Glutamatergic neuron (in vitro differentiated cells): ENCODE results near the gene HMGXB3. TPM values are rescaled to one million over a fixed set of nuclear protein-coding genes. Genes with fewer than 3 reads are reported as not detected.

Source experiments
- DNase-seq: peaks from one replicate; pipeline ENCODE4 v3.0.0; 2022
- H3K27ac Mint-ChIP-seq: one replicate; pipeline ENCODE4 v1.8.0; 2020; ENCODE audit warnings: mild to moderate bottlenecking, mixed read lengths, inconsistent platforms; ENCODE audit not compliant: unreplicated experiment
- H3K27me3 Mint-ChIP-seq: one replicate; pipeline ENCODE4 v1.8.0; 2020; ENCODE audit warnings: mild to moderate bottlenecking, moderate library complexity, mixed read lengths, inconsistent platforms; ENCODE audit not compliant: unreplicated experiment
- H3K36me3 Mint-ChIP-seq: one replicate; pipeline ENCODE4 v1.8.0; 2020; ENCODE audit warnings: mild to moderate bottlenecking, mixed read lengths, inconsistent platforms; ENCODE audit not compliant: unreplicated experiment
- H3K4me1 Mint-ChIP-seq: one replicate; pipeline ENCODE4 v1.8.0; 2020; ENCODE audit warnings: mild to moderate bottlenecking, low read depth, mixed read lengths, inconsistent platforms; ENCODE audit not compliant: unreplicated experiment
- H3K4me3 Mint-ChIP-seq: one replicate; pipeline ENCODE4 v1.8.0; 2020; ENCODE audit warnings: mild to moderate bottlenecking, mixed read lengths, inconsistent platforms; ENCODE audit not compliant: unreplicated experiment
- H3K9me3 Mint-ChIP-seq: one replicate; pipeline ENCODE4 v1.8.0; 2020; ENCODE audit warnings: mild to moderate bottlenecking, moderate library complexity, mixed read lengths, inconsistent platforms; ENCODE audit not compliant: unreplicated experiment
- CTCF ChIP-seq: fragments of 200-600 bp; sonication (generic); IDR thresholded peaks from one replicate; pipeline ENCODE4 v1.5.0; 2021; ENCODE audit not compliant: partially characterized antibody, unreplicated experiment
- total RNA-seq: library from RNA; stranded (reverse); fragmentation: NEBNext Ultra II Directional; extraction: Animal tissue kit (Norgen Biotek cat#: 25700); gene quantifications from one replicate; pipeline ENCODE4 v1.2.1, GENCODE V29; 2021; ENCODE audit not compliant: unreplicated experiment

HMGXB3 gene
- total RNA-seq, 1 donor from 2014 or later = 48.6 TPM

GRCh38 chr5:150066901-150067396 lies 66.4 kb downstream of the HMGXB3 start:
- H3K4me3 Mint-ChIP-seq = no peak overlapping the region
- no peak for TF ChIP-seq CTCF

GRCh38 chr5:150067405-150067960 lies 66.9 kb downstream of the HMGXB3 start:
- no peaks in the 10 kb centered on the region for H3K4me1 Mint-ChIP-seq
- H3K9me3 Mint-ChIP-seq = peaks cover 1% of the 10 kb centered on the region
- DNase-seq = no peak
- TF ChIP-seq CTCF = no peak
- H3K36me3 Mint-ChIP-seq = no peaks in the 10 kb centered on the region
- no peaks in the 10 kb centered on the region for H3K27me3 Mint-ChIP-seq
- no peak overlapping the region for H3K4me3 Mint-ChIP-seq
- no peak overlapping the region for H3K27ac Mint-ChIP-seq

More at GRCh38 chr5:150066901-150067396, 66.4 kb downstream of the HMGXB3 start:
- Mint-ChIP-seq H3K36me3 (no peaks in the 10 kb centered on the region), H3K9me3 (peaks cover 1% of the 10 kb centered on the region), H3K4me1 (no peaks in the 10 kb centered on the region), H3K27ac (no peak overlapping the region), H3K27me3 (no peaks in the 10 kb centered on the region)
- no peak for DNase-seq

GRCh38 chr5:150068071-150068470 lies 67.5 kb downstream of the HMGXB3 start:
- no peak for TF ChIP-seq CTCF
- H3K4me1 Mint-ChIP-seq = no peaks in the 10 kb centered on the region

GRCh38 chr5:150068472-150068871 lies 67.9 kb downstream of the HMGXB3 start:
- Mint-ChIP-seq H3K27me3 (no peaks in the 10 kb centered on the region), H3K9me3 (no peaks in the 10 kb centered on the region), H3K4me3 (no peak overlapping the region), H3K27ac (no peak overlapping the region), H3K36me3 (peaks cover 4% of the 10 kb centered on the region), H3K4me1 (no peaks in the 10 kb centered on the region)
- DNase-seq = no peak
- no peak for TF ChIP-seq CTCF

More at GRCh38 chr5:150068071-150068470, 67.5 kb downstream of the HMGXB3 start:
- Mint-ChIP-seq H3K9me3 (no peaks in the 10 kb centered on the region), H3K36me3 (peaks cover 4% of the 10 kb centered on the region), H3K27me3 (no peaks in the 10 kb centered on the region), H3K4me3 (no peak overlapping the region), H3K27ac (no peak overlapping the region)
- no peak for DNase-seq

- Mint-ChIP-seq H3K4me1 (no peaks in the 10 kb centered on the region), H3K9me3 (no peaks in the 10 kb centered on the region), H3K4me3 (no peak overlapping the region), H3K27me3 (no peaks in the 10 kb centered on the region), H3K36me3 (peaks cover 4% of the 10 kb centered on the region), H3K27ac (no peak overlapping the region)
- DNase-seq = peak; percentile 49
- TF ChIP-seq CTCF = no peak
These were observed 68.6 kb downstream of the HMGXB3 start for GRCh38 chr5:150068961-150069645.
